Activated T-helper 1 cell treated with anti-CD3 and anti-CD28 coated beads, Interleukin-12 subunit alpha, Interleukin-12 subunit beta, Interleukin-2, Interleukin-4 antibody, amounts not matched to agents 30 ng/mL and 10 ng/mL and 1 ng/mL, durations not matched to agents 14 hours and 24 hours and 36 hours (primary cell): Measurements from ENCODE around the gene NIM1K. TPM values are rescaled to one million over a fixed set of nuclear protein-coding genes. Genes with fewer than 3 reads are reported as not detected.

Experiments
- DNase-seq: peaks from one replicate; pipeline ENCODE4 v3.0.0; 2021; ENCODE audit warnings: low spot score
- H3K27ac Mint-ChIP-seq: one replicate; pipeline ENCODE4 v1.8.0; 2021; ENCODE audit warnings: mild to moderate bottlenecking, mixed read lengths
- H3K27me3 Mint-ChIP-seq: one replicate; pipeline ENCODE4 v1.8.0; 2022; ENCODE audit warnings: mild to moderate bottlenecking, moderate library complexity, mixed read lengths; ENCODE audit not compliant: insufficient read depth
- H3K36me3 Mint-ChIP-seq: one replicate; pipeline ENCODE4 v1.8.0; 2021; ENCODE audit warnings: low read depth, mixed read lengths
- H3K4me1 Mint-ChIP-seq: one replicate; pipeline ENCODE4 v1.8.0; 2021; ENCODE audit warnings: low read depth, mixed read lengths
- H3K4me3 Mint-ChIP-seq: one replicate; pipeline ENCODE4 v1.8.0; 2021; ENCODE audit warnings: mild to moderate bottlenecking, moderate library complexity, mixed read lengths
- H3K9me3 Mint-ChIP-seq: one replicate; pipeline ENCODE4 v1.8.0; 2021; ENCODE audit warnings: mixed read lengths
- intact Hi-C: fragments of 100-400 bp; cut with micrococcal nuclease; formaldehyde crosslinking; loops from one replicate; pipeline ENCODE4 v1.15.1; 2024
- total RNA-seq: library from RNA; stranded (reverse); gene quantifications from 2 replicates; pipeline ENCODE4 v1.2.3, GENCODE V29; 2022

The NIM1K gene
- total RNA-seq, 1 donor from 2014 or later: 0.67 TPM

DNA sequence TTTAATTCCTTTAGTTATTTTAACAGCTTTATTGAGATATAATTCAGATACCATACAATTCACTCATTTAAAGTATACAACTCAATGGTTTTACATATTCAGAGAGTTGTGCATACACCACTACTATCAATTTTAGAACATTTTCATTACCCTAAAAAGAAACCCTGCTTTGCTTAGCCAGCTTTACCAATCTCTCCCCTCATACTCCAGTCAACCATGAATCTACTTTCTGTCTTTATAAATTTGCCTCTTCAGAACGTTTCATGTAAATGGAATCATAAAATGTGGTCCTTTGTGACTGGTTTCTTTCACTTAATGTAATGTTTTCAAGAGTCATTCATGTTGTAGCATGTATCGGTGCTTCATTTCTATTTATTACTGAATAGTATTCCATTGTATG is 24.9 kb downstream of the NIM1K start:
- Mint-ChIP-seq H3K27ac (no peak overlapping the region), H3K9me3 (peaks cover 7% of the 10 kb centered on the region), H3K27me3 (peaks cover 11% of the 10 kb centered on the region), H3K36me3 (no peaks in the 10 kb centered on the region), H3K4me3 (no peak overlapping the region), H3K4me1 (no peaks in the 10 kb centered on the region)
- DNase-seq: no peak
- intact Hi-C loops: no loop called here

DNA sequence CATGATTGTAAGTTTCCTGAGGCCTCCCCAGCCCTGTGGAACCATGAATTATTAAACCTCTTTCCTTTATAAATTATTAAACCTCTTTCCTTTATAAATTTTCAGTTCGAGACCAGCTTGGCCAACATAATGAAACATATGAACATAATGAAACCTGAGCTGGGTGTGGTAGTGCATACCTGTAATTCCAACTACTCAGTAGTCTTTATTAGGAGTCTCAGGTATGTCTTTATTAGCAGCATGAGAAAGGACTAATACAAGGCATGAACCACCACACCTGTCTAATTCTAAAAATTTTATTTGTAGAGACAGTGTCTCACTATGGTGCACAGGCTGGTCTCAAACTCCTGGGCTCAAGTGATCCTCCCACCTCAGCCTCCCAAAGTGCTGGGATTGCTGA is 27.1 kb downstream of the NIM1K start:
- Mint-ChIP-seq H3K27ac (no peak overlapping the region), H3K36me3 (no peaks in the 10 kb centered on the region), H3K4me1 (no peaks in the 10 kb centered on the region), H3K27me3 (peaks cover 6% of the 10 kb centered on the region), H3K4me3 (no peak overlapping the region), H3K9me3 (peaks cover 7% of the 10 kb centered on the region)
- no peak for DNase-seq
- intact Hi-C loops: no loop called here

DNA sequence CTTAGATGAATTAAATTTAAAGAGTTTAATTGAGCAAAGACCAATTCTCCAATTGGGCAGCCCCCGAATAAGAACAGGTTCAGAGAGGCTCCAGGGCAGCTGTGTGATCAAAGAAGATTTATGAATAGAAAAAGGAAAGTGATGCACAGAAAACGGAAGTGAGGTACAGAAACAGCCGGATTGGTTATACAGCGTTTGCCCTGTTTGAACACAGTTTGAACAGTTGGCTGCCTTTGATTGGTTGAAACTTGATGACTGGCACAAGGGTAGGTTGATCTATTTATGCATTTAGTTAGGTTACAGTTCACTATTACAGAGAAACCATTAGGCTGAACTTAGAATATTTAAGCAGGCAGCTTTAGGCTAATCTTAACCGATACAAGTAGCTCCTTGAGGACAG is 29.5 kb downstream of the NIM1K start:
- no peak overlapping the region for H3K4me3 Mint-ChIP-seq
- intact Hi-C loops: no loop called here
- H3K27ac Mint-ChIP-seq: no peak overlapping the region
- peaks cover 7% of the 10 kb centered on the region for H3K9me3 Mint-ChIP-seq
- H3K27me3 Mint-ChIP-seq: peaks cover 6% of the 10 kb centered on the region
- no peaks in the 10 kb centered on the region for H3K4me1 Mint-ChIP-seq
- DNase-seq: no peak
- no peaks in the 10 kb centered on the region for H3K36me3 Mint-ChIP-seq

DNA sequence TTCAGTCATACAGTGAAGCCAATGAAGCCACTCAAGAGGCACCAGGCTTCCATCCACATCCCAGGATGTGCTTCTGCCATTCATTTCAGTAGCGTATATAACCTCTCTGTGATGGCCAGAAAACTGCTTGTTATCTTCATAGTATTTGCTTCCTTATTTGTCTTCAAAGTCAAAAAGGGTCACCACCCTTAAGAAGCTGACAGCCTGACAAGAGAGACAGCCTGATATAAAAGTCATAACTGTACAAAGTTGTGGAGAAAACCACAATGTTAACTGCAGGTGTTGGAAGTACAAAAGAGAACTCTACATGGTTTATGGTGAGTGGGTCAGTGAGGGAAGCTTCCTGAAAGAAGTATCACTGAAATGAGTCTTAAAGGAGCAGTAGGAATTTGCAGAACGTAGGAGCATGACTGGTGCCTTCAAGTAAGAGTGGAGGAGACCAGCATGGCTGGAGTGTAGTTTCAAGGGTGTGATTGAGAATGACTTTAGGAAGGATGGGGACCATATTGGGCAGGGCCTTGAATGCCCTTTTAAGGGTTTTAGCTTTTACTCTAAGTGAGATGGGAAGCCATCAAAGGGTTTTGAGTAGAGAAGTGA is 33.7 kb downstream of the NIM1K start:
- Mint-ChIP-seq H3K4me3 (no peak overlapping the region), H3K27ac (no peak overlapping the region), H3K4me1 (no peaks in the 10 kb centered on the region), H3K36me3 (no peaks in the 10 kb centered on the region), H3K27me3 (no peaks in the 10 kb centered on the region), H3K9me3 (no peaks in the 10 kb centered on the region)
- DNase-seq: no peak
- intact Hi-C loops: loop anchor here (2.0 kb wide), 1 partner anchor 79 kb away; no protein-coding TSS in a partner anchor

DNA sequence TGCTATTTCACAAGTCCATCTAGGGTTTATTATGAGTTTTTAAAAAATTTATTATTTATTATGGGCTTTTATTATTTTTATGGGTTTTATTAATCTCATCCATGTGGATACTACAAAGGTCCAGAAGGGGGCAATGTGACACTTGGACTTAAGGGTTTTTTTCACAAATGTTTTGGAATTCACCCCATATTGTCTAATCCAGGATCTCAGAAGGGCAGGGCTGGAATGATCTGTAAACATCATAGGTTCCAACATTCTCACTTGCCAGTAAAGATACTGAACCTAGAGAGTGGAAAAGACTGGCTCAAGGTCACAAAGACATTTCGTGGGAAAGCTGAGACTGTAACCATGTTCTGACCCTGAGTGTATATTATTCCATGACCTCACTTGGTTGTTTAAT is 35.6 kb downstream of the NIM1K start:
- Mint-ChIP-seq H3K27ac (no peak overlapping the region), H3K27me3 (no peaks in the 10 kb centered on the region), H3K4me3 (no peak overlapping the region), H3K4me1 (no peaks in the 10 kb centered on the region), H3K36me3 (no peaks in the 10 kb centered on the region), H3K9me3 (no peaks in the 10 kb centered on the region)
- intact Hi-C loops: loop anchor here (1.0 to 2.0 kb wide), 2 partner anchors 77 to 162 kb away; no protein-coding TSS in a partner anchor
- DNase-seq: no peak

DNA sequence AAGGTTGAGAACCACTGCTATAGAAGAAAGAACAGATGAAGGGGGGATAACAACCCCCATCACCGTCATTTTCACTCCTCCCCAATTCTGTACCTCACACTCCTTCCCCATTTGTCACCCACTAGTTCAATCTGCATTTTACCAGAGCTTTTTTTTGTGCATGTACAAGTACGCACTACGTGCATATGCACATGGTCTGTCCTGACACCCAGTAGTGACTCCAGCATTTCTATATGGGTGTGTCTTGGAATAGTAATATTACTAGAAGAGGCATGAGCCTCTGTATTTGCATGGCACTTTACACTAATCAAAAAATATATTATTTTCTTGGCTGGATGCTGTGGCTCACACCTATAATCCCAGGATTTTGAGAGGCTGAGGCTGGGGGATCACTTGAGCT is 38.7 kb downstream of the NIM1K start:
- H3K4me3 Mint-ChIP-seq: no peak overlapping the region
- no peak for DNase-seq
- peaks cover 11% of the 10 kb centered on the region for H3K4me1 Mint-ChIP-seq
- no peaks in the 10 kb centered on the region for H3K27me3 Mint-ChIP-seq
- H3K36me3 Mint-ChIP-seq: no peaks in the 10 kb centered on the region
- H3K27ac Mint-ChIP-seq: no peak overlapping the region
- H3K9me3 Mint-ChIP-seq: no peaks in the 10 kb centered on the region
- intact Hi-C loops: no loop called here

DNA sequence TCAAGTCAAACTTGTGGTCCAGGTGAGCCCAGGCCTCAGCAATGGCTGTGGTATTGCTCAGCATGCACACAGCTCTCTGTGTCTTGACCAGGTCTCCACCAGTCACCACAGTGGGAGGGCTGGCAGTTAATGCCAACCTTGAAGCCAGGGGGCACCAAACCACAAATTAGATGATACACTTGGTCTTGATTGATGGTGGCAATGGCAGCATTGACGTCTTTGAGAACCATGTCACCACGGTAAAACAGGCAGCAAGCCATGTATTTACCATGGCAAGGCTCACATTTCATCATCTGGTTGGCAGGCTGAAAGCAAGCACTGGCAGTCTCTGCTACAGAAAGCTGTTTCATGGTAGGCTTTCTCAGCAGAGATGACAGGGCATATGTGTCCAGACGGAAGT is 40.0 kb downstream of the NIM1K start:
- Mint-ChIP-seq H3K36me3 (no peaks in the 10 kb centered on the region), H3K4me3 (no peak overlapping the region), H3K9me3 (no peaks in the 10 kb centered on the region), H3K4me1 (peaks cover 11% of the 10 kb centered on the region), H3K27ac (no peak overlapping the region), H3K27me3 (no peaks in the 10 kb centered on the region)
- intact Hi-C loops: no loop called here
- DNase-seq: no peak

DNA sequence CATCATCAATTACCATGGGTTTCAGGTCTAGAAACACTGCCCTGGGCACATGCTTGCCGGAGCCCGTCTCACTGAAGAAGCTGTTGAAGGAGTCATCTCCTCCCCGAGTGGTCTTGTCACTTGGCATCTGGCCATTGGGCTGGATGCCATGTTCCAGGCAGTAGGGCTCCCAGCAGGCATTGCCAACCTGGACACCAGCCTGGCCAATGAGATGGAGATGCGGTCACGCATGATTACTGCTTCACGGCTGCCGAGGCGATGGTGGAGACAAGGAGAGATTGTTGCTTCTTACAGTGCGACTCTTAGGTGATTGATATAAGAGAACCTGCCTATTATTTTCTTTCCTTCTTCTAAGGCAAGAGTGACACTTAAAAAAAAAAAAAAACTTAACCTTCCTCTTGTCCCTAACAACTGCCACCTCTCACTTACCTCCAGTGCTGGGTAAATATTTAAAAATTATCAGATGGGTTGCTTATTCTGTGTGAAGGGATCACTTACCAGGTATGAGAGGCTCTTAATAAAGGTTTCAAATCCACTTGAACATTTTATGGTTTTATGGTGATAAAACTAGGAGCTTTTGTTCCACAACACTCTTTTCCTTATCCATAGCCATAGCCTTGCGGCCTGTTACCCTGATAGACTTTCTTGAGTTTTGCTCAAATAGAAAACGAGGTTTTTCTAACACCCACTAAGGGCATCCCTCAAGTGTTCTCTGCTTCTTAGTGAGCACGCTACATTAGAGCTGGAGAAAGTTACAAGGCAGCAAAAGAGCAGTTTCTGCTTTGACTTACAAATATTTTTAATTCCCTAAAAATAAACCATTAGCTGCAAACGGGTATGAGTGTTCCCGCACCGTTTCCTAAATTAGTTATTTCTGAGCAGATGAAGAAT is 41.2 kb downstream of the NIM1K start:
- Mint-ChIP-seq H3K27me3 (peaks cover 2% of the 10 kb centered on the region), H3K4me3 (no peak overlapping the region), H3K36me3 (no peaks in the 10 kb centered on the region), H3K27ac (no peak overlapping the region), H3K4me1 (peaks cover 11% of the 10 kb centered on the region), H3K9me3 (no peaks in the 10 kb centered on the region)
- DNase-seq: no peak
- intact Hi-C loops: no loop called here

DNA sequence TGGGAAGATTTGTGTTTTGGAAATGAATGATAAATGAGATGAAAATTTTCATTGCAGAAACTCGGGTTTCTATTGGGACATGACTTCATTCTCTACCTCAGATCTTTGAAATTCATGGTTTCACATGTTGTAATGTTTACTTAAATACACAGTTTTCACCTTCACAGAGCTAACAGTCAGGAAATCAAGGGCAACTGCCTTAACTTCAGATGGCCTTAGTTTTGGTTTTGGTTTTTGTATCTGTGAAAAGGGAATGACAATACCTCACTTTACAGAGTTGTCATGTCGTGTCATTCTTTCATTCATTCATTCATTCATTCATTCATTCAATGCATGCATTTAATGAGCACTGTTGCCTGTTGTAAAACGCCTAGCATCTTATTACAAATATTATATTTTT is 41.9 kb downstream of the NIM1K start:
- Mint-ChIP-seq H3K27ac (no peak overlapping the region), H3K4me1 (peaks cover 11% of the 10 kb centered on the region), H3K36me3 (no peaks in the 10 kb centered on the region), H3K9me3 (no peaks in the 10 kb centered on the region), H3K4me3 (no peak overlapping the region), H3K27me3 (peaks cover 4% of the 10 kb centered on the region)
- intact Hi-C loops: loop anchor here (2.0 kb wide), 1 partner anchor 71 kb away; no protein-coding TSS in a partner anchor
- no peak for DNase-seq

DNA sequence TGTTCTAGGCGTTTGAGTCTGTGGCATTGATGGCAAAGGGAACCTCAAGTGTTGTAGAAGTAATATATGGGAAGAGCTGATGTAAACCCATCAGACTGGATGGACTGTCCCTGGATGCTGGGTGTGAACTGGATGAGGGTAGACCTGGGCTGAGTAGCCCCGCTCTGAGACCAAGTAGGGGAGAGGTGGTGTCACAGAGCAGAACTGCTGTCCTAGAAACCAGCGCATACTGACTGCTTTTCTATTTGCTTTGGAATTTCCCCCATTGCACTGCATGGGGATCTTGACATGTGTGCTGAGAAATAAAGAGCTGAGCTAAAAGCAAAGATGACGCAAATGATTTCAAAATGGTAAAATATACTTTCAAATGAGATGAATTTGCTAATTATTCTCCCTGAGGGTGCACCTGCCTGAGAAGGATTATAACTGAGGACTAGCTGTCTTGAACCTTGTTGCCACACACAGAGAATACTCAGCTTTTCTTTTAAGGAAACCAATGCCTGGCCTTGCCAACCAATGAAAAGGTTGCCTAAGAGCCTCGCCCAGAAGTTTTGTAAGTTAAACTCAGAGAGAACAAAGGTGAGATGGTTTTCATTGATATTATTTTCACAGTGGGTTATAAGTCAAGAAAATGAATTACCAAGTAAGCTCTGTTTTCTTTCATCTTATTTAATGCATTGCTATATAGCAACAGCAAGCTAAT is 44.8 kb downstream of the NIM1K start:
- Mint-ChIP-seq H3K27ac (no peak overlapping the region), H3K4me1 (peaks cover 11% of the 10 kb centered on the region), H3K9me3 (no peaks in the 10 kb centered on the region), H3K27me3 (peaks cover 5% of the 10 kb centered on the region), H3K36me3 (no peaks in the 10 kb centered on the region), H3K4me3 (no peak overlapping the region)
- no peak for DNase-seq
- intact Hi-C loops: no loop called here

DNA sequence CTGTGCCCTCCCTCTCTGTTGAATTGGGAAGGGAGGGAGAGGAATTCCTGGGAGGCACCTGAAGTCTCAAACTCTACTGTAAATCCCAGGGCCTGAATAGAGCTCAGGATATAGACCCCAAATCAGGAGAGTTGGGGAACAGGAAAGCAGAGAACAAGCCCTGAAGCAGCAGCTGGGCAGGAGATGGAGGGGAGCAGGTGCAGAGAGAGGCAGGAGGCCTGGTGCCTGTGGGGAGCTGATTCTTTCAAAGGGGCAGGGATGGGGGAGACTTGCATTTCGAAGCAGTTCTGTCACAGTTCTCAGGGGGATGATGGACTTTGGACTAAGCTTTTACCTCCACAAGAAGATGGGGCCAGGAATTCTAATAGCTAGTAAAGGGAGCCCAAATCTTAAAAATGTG is 50.2 kb downstream of the NIM1K start:
- Mint-ChIP-seq H3K36me3 (no peaks in the 10 kb centered on the region), H3K27me3 (peaks cover 5% of the 10 kb centered on the region), H3K27ac (no peak overlapping the region), H3K4me1 (no peaks in the 10 kb centered on the region), H3K4me3 (no peak overlapping the region), H3K9me3 (no peaks in the 10 kb centered on the region)
- intact Hi-C loops: no loop called here
- no peak for DNase-seq

DNA sequence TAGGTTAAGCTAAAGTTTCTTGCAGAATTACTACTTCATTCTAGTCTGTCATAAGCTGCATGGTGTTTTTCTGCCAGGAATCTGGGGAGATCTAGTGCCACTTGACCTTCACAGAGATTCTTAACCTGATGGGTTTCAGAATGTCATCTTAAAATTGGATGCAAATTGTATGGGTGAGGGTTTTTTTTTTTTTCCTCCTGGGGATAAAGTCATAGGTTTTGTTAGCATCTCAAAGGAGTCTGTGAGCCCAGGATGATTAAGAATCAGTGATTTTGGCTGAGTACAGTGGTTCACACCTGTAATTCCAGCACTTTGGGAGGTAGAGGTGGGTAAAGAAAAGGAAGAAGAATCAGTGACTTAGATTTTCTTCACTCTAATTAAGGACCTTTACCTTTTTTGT is 51.2 kb downstream of the NIM1K start:
- peaks cover 3% of the 10 kb centered on the region for H3K27me3 Mint-ChIP-seq
- no peaks in the 10 kb centered on the region for H3K36me3 Mint-ChIP-seq
- no peak overlapping the region for H3K27ac Mint-ChIP-seq
- no peak for DNase-seq
- no peak overlapping the region for H3K4me3 Mint-ChIP-seq
- H3K4me1 Mint-ChIP-seq: no peaks in the 10 kb centered on the region
- no peaks in the 10 kb centered on the region for H3K9me3 Mint-ChIP-seq
- intact Hi-C loops: no loop called here
